GM21367 (cell line): ENCODE measurements around the gene EFNB1.
"Not testable (repeated sequence)": the region's sequence is repeated elsewhere in the genome, so short reads cannot be mapped to it uniquely, and the experiment has no call there.

ENCODE experiments used
- ATAC-seq: cut with Tn5 transposase; IDR thresholded peaks from one replicate; pipeline ENCODE4 v1.9.1; 2021; ENCODE audit not compliant: unreplicated experiment

EFNB1 gene

DNA sequence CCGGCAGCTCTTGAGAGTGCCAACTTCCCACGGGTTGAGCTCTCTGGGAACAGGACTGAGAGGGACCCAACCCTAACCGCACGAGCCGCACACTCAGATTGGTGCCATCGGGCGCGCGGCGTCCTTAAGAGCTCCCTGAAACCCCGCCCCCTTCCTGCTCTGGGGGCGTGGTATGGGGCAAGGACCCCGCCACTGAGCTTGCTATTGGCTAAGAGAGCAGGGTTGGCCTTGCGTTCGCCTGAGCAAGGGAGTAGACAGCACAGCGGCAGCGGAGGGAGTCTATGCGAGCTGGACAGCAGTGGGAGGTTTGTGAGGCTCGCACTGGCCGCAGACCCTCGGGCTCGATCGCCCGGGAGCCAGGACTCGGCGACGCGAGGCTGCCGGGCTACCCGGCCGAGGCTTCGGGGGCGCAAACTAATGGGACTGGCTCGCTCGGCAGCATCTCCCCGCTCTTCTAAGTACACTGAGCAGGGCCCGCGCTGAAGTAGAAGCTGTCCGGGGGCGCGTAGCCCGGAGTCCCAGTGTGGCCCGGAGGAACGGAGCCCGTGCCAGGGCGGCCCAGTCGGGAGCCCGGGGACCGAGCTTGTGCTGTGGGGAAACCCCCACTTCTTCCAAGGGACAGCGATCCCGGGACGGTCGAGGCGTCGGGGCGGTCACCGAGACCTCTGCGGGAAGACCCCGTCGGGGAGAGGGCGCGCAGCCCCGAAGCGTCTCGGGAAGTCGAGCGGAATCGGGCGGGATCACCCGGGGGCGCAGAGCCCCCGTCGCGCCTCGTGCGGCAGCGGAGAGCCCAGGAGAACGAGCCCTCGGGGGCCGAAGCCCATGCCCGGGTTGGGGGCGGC is at the start of gene EFNB1:
EFNB1 (plus strand) TSS at position 282 of the 842 bp plus-strand sequence. CDS start 756 bp downstream, outside the sequence.
- ATAC-seq = peak; percentile 97

- ATAC-seq = not testable (repeated sequence)
These were observed 47.5 kb upstream of the EFNB1 start for GRCh38 chrX:68781295-68781694.

GRCh38 chrX:68784816-68785215 is 44.0 kb upstream of the EFNB1 start:
- no peak for ATAC-seq

DNA sequence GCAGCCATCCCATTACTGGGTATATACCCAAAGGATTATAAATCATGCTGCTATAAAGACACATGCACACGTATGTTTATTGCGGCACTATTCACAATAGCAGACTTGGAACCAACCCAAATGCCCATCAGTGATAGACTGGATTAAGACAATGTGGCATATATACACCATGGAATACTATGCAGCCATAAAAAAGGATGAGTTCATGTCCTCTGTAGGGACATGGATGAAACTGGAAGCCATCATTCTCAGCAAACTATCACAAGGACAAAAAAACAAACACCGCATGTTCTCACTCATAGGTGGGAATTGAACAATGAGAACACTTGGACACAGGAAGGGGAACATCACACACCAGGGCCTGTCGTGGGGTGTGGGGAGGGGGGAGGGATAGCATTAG is 42.2 kb upstream of the EFNB1 start:
- ATAC-seq = not testable (repeated sequence)

DNA sequence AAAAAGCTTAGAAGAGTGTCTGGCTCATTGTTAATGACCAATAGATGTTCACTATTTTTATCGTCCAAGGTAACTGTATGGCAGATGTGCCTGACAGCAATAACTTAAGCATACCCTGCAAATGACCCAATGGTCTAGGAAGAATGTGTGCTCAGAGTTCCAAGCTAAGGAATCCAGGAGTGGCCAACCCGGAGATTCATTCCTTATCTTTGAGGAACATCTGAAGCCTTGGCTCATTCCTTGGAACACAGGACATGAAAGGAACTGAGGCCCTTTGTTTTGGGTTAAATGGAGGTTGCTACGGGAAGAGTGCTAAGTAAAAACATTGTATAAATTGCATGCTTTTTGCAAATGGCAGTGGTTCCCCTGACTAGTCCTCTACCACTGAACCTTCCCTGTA is 38.9 kb upstream of the EFNB1 start:
- ATAC-seq = no peak

- no peak for ATAC-seq
These were observed 36.7 kb upstream of the EFNB1 start for GRCh38 chrX:68792083-68792482.

GRCh38 chrX:68794461-68794860 is 34.4 kb upstream of the EFNB1 start:
- no peak for ATAC-seq

DNA sequence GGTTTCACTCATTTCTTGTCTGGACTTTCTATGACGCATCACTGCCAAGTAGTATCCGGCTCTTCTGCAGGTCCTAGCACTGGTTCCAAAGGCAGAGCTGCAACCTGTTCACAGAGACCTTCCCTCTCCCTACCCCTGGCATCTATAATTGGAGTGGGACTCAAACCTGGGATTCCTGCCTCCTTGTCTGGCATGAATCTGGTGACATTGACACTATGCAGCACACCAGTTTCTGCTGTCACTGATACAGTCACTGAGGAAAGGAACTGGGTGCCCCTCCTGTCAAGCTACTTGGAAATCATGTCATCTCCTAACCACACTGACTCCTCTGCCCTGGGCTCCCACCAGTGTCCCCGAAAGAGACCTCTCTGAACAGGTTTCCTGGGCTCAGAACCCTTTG is 33.1 kb upstream of the EFNB1 start:
- ATAC-seq = no peak

GRCh38 chrX:68798400-68798799 is 30.4 kb upstream of the EFNB1 start:
- ATAC-seq = not testable (repeated sequence)

GRCh38 chrX:68801737-68802290 is 27.0 kb upstream of the EFNB1 start:
- ATAC-seq = no peak

GRCh38 chrX:68807818-68808217 is 21.0 kb upstream of the EFNB1 start:
- ATAC-seq = no peak

DNA sequence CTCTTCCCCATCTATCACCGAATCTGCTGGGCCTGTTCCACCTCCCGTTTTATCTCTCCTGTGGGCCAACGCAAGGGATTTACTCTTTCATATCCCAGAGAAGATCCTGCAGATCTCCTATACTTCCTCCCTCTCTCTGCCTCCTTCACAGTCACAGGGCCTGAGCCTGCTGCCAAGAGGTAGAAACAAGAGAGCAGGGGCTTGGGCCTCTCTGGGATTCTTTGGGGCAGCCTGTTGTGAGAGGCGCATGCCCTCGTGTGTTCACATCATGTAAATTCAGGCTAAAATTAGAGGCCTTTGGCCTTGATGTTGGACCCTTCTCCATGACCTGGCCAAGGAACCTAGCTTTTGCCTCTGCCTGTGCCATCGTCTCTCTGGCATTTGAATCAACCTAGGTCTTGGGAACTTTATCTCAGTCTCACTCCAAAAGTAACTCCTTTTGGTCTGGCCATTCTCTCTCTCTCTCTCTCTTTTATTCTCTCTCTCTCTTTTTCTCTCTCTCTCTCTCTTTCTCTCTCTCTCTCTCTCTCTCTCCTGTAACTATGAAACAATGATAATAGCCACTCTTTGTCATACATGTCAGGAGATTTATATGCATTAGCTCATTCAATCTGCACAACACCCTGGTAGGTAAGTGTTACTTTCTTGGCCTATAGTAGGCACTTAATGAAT is 20.0 kb upstream of the EFNB1 start:
- no peak for ATAC-seq

DNA sequence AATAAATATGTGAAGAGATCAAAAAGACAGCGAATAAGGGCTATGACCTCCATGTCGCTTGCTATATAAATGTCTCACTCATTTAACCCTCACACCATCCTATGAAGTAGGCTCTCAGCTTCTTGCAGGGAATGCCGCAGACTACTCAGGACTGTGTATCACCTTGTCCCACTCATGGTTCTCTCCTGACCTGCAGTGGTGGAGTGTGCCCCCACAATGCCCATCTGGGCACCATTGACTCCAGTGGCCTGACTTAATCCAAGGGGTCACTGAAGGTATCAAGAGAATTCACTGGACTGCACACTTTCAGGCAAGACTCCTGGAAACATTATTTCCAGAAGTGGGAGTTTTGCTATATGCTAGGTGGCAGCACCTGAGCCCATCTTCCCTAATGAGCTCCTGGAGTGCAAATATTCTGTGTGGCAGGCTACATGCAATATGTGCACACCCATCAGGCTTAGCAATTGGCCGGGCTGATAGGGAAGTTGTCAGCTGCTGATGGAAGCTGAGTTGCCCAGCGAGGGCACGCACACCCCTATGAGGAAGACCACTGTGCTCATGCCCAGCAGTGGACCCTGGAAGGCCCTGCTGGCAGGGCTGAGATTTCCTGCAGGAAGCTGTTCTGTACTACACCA is 8.2 kb upstream of the EFNB1 start:
- no peak for ATAC-seq

GRCh38 chrX:68821616-68822015 is 7.2 kb upstream of the EFNB1 start:
- no peak for ATAC-seq

DNA sequence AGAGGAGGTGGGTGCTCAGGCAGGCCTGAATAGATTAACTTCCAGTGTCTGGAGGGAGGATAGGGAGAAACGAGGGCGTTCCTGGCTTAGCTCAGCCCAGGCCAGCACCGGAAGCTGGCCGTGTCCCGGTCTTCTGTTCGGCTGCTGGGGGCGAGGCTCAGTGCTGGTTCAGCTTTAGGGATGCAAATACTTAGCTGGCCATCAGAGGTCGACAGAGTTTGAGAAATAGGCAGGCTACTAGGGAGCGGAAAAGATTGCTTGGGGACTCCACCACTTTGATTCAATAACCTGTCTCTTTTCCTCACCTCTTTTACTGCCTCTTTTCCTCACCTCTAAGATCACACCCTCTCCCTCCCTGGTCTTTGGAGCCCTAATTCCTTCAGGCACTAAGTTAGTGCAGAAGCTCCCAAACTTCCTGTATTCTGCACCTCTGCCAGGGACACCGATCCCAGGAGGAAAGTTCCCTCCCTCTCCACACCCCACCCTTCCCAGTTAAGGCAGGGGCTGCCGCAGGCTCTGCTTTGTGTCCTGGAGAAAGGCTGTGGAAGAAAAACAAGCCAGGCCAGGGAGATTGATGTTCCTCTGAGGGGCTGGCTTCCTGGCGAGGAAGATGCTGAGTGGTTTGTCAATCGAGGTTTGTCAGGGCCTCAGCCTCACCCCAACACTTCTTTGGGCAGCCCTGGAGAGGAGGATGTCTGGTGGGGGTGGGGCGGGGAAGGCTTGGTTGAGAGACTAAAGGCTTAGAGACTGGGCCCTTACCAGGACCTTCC is 6.0 kb upstream of the EFNB1 start:
- ATAC-seq = no peak

DNA sequence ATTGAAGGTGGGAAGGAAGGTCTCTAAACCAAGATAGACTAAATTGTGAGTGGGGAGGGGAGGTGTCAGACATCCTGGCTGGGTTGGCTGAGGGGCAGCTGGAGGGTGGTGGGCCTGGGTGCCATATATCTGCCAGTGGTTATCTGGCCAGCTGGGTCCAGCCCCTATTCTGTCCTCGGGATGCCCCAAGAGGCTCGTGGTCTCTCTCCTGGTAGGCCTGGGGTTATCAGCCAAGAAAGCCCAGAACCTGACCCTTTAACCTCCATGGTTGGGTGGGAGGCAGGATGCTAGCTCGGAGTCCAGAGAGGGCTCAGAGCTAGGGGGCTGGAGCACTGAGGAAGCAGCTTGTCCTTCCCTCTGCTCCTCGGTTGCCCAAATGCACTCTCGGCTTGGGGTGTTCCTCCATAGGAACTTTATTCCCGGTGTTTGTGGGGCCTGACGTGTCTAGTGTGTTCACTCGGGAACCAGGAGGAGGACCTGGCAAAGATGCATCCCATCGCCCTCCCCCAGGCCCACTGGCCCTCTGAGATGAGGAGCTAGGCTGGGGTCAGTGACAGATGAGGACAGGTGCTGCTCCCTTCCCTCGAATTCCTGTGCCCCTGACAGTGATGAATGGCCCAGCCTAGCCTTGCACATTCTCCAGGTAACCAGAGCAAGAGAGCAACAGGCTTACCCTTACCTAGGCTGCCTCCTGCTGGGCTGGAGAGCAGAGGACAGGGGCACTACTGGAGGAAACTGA is 5.2 kb upstream of the EFNB1 start:
- no peak for ATAC-seq

DNA sequence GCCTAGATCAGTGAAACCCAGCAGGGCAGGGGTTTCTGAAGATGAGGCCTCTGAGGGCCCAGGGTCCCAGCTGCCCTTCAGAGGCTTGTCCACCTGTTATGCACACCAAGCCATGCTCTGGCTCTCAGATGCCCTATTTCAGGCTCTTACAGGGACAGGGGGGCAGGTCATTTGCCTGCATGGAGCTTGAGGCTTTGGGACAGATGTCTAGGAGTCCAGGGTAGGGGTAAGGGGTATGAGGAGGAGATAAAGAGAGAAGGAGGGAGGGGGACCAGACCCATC is 4.7 kb upstream of the EFNB1 start:
- ATAC-seq = no peak

DNA sequence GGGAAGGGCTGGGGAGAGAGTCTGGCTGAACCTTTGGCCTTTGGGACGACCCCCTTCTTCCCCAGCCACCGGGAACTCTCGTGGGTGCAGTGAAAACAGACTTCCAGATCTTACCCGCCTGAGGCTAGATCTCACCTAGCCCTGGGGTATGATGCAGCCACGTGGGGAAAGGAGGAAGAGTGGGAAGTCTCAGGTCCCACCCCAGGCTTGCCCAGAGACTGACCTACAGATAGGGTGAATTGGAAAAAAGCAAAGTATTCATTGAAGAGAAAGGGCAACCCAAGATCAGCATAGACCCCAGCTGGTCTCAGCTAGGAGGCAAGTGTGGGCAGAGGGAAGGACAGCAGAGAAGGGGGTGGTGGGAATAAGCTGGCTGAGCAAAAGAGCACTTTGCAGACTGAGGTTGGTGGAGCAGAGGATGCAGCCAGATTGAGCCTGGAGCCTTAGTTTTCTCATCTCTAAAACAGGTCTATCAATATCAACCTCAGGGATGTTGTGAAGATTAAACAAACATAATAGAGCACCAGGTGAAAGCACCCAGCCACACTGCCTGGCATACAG is 4.2 kb upstream of the EFNB1 start:
- ATAC-seq = no peak

GRCh38 chrX:68826113-68826980 is 2.5 kb upstream of the EFNB1 start:
- ATAC-seq = no peak
